ENCODE measurements around the gene AMIGO2.

The AMIGO2 gene

DNA sequence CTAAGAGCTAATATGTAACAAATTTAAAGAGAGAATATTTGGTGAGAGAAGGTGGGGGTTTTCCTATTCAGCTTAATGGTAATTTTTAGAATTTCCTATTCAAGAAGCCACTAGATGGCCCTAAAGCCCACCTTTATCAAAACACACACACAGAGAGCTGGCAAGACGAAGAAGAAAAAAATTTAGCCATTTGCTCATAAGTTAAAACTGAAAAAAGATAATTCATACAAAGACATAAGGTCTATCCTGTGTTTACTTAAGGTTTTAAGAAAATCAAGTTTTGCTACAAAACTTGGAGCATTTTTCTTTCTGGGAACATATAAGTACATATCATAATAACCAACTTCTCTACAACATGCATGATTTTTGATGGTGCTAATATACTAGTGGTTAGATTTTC lies 47.1 kb downstream of the AMIGO2 start:
- ChIA-PET CTCF (interaction anchor here (0.5 to 1.5 kb wide), 13 partner anchors 8 to 654 kb away, joined by 3 to 9 read pairs (median 3); no protein-coding TSS in a partner anchor), POLR2A (ENCODE audit: low non-redundant PET) (no interaction called here)
- TF ChIP-seq, protein P1, sequence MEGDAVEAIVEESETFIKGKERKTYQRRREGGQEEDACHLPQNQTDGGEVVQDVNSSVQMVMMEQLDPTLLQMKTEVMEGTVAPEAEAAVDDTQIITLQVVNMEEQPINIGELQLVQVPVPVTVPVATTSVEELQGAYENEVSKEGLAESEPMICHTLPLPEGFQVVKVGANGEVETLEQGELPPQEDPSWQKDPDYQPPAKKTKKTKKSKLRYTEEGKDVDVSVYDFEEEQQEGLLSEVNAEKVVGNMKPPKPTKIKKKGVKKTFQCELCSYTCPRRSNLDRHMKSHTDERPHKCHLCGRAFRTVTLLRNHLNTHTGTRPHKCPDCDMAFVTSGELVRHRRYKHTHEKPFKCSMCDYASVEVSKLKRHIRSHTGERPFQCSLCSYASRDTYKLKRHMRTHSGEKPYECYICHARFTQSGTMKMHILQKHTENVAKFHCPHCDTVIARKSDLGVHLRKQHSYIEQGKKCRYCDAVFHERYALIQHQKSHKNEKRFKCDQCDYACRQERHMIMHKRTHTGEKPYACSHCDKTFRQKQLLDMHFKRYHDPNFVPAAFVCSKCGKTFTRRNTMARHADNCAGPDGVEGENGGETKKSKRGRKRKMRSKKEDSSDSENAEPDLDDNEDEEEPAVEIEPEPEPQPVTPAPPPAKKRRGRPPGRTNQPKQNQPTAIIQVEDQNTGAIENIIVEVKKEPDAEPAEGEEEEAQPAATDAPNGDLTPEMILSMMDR (conservative IDR thresholded peaks at IDR 0.05; ENCODE audit: low read depth), result peak; percentile 61
- H3K27ac ChIP-seq, result no peak overlapping the region
- no peak for DNase-seq (ENCODE audit: low spot score)

DNA sequence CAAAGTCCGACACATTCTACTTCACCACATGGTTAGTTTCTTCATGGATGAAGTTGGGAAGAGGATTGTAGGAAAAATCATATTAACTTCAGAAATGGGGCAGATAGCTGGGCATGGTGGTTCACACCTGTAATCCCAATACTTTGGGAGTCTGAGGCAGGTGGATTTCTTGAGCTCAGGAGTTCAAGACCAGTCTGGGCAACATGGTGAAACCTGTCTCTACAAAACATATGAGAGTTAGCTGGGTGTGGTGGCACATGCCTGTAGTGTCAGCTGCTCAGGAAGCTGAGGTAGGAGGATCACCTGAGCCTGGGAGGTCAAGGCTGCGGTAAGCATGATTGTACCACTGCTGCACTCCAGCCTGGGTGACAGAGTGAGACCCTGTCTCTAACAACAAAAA lies 49.9 kb downstream of the AMIGO2 start:
- H3K27ac ChIP-seq, result no peak overlapping the region
- TF ChIP-seq, protein P1 (conservative IDR thresholded peaks at IDR 0.05; ENCODE audit: low read depth), result no peak
- ChIA-PET CTCF (interaction anchor here (0.8 kb wide), 1 partner anchor 9 kb away, joined by 3 read pairs; no protein-coding TSS in a partner anchor), POLR2A (ENCODE audit: low non-redundant PET) (no interaction called here)
- DNase-seq (ENCODE audit: low spot score), result no peak

DNA sequence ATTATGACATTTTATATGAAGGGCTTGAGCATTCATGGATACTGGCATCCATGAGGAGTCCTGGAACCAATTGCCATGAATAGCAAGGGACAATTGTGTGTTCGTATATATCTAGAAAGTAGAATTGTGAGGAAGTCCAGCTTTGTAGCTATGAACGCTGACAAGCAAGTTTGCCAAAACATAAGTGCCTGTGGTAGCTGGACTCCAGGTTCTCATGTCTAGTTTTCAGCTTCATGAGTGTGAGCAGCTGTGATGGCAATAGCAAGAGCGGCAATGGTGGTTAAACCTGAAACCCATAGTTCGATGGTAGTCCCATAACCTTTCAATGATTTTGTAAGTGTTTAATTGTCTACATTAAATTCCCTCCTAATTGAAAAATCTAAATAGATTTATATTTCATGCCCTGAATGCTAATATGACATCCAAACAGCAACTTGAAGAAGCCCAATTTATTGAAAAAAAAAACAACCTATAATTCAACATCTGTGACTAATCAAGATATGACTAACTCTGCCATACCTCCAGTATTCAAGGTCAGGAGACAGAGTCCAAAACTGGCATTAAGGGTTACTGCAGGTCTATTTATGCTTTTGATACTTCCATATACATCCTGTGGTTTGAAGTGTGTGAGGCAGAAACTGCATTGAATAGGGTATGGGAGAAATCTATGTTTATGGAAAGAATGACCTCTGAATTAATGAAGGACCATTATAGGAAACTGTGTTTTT lies 50.6 kb downstream of the AMIGO2 start:
- no peak for DNase-seq (ENCODE audit: low spot score)
- POLR2A ChIA-PET (ENCODE audit: low non-redundant PET), result no interaction called here
- CTCF ChIA-PET, result no interaction called here
- H3K27ac ChIP-seq, result no peak overlapping the region
- TF ChIP-seq, protein P1 (conservative IDR thresholded peaks at IDR 0.05; ENCODE audit: low read depth), result no peak

DNA sequence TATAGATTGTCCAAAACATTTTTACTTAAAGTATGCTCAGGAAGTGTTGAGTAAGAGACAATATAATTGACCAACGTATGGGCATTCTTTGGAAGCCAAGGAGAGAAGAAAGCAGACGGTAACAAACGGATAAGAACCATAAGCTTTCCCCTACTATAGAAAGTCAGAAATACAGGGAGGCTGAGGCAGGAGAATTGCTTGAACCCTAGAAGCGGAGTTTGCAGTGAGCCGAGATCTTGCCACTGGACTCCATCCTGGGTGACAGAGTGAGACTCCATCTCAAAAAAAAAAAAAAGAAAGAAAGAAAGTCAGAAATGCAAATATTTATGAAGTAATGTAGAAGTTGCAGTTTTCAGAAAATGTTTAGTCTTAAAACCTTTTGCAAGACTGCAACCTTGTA lies 51.6 kb downstream of the AMIGO2 start:
- POLR2A ChIA-PET (ENCODE audit: low non-redundant PET), result no interaction called here
- TF ChIP-seq, protein P1 (conservative IDR thresholded peaks at IDR 0.05; ENCODE audit: low read depth), result no peak
- DNase-seq (ENCODE audit: low spot score), result no peak
- H3K27ac ChIP-seq, result no peak overlapping the region
- CTCF ChIA-PET, result interaction anchor here (0.7 kb wide), 1 partner anchor 754 kb away, joined by 3 read pairs; no protein-coding TSS in a partner anchor

Data from RWPE1 (cell line).